ENCODE data around the gene TCHP.
"Not testable (repeated sequence)": the region's sequence is repeated elsewhere in the genome, so short reads cannot be mapped to it uniquely, and the experiment has no call there.

TCHP gene

DNA sequence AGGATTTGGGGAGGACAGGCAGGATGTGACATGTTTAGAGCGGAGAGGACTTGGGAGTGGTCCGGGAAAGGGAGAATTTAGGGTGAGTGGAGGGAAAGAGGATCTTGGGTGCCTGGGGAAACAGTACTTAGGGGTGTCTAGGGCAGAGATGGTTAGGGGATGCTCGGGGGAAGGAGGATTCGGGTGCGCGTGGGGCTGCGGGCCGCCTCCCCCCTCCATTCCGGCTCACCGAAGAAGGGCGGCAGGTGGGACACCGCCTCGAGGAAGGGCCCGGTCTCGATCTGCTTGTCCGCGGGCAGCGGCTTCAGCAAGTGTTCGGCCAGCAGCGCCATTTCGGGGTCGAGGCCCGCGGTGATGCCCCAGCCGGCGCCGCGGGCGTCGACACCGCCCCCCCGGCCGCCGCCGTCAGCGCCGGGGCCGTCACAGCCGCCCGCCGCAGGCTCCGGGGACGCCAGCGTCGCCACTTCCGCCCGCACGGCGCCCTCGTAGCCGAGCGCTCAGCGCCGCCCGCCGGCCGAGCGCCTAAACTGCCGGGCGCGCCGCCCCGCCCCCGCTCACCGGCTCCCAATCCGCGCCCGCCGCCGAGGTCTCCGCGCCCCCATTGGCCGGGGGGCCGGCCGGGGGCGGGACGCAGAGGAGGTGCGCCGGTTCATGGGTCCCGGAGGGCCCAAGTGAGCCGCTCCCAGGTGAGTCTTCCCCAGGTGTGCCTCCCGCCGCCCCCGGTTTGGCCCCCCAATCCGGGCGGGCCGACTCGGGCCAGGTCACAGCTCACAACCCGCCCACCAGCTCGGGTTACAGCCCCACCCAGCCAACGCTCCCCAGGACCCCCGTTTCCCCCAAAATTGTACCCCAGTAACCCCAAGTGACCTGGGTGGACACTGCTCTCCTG, 19.8 kb upstream of the TCHP start, which contains the start of gene GLTP:
GLTP (minus strand) TSS at position 499 of the 889 bp plus-strand sequence; CDS start at position 332, 167 bp downstream.
- FAIRE-seq, result no peak

DNA sequence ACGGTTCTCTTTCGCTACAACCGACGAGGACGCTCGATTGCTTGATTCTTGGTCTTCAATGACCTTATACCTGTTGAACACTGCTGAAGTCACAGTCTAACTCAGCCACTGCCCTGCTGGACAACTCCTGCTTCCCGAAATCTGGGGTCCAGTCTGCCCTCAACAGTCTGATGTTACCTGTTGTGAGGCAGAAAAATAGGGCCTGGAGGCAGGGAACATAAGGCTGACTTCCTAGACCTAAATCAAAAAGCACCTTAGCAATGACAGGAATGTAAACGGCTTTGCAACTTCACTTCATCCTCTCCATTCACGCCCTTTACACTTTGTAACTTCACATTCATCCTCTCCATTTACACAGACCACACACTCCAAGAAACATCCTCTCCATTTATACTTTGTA, 19.1 kb upstream of the TCHP start:
- no peak for FAIRE-seq

DNA sequence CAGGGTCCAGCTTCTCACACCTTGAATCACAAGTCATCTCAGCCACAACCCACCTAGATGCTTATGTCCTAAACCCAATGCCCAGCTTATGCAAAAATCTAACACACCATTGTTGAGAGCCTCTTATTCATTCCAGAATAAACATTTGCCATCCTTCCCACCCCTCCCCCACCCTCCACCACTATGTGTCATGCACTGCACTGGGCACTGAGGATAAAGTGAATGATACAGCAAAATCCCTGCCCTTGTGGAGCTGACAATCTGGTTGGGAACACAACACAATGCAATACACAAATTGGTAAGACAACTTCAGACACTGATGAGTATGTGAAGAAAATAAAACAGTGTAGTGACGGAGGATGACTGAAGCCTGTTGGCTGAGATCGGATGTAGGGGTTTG, 18.3 kb upstream of the TCHP start:
- no peak for FAIRE-seq

DNA sequence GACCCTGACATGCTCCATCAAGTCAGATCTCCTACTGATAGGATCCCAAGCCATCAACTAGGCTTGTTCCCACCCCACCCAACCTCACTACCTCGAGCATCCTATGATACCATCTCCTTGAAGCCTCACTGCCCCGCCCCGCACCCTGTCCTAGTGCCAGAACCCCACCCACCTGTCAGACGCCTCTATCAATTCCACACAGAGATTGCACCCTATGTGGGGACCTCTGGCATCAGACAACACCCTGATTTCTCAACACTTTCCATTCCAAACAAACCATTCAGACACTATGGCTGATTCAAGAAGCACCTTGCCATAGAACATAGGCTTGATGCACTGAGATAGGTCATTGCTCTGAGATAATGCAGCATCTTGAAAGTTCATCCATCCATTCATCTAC, 16.6 kb upstream of the TCHP start:
- no peak for FAIRE-seq

DNA sequence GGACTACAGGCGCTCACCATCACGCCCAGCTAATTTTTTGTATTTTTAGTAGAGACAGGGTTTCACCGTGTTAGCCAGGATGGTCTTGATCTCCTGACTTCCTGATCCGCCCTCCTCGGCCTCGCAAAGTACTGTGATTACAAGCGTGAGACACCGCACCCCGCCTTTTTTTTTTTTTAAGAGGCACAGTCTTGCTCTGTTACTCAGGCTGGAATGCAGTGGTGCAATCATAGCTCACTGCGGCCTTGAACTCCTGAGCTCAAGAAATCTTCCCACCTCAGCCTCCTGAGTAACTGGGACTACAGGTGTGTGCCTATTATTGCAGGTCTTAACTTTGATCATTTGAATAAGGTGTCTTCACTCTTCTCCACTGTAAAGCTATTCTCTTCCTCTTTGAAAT, 14.5 kb upstream of the TCHP start:
- FAIRE-seq, result no peak

DNA sequence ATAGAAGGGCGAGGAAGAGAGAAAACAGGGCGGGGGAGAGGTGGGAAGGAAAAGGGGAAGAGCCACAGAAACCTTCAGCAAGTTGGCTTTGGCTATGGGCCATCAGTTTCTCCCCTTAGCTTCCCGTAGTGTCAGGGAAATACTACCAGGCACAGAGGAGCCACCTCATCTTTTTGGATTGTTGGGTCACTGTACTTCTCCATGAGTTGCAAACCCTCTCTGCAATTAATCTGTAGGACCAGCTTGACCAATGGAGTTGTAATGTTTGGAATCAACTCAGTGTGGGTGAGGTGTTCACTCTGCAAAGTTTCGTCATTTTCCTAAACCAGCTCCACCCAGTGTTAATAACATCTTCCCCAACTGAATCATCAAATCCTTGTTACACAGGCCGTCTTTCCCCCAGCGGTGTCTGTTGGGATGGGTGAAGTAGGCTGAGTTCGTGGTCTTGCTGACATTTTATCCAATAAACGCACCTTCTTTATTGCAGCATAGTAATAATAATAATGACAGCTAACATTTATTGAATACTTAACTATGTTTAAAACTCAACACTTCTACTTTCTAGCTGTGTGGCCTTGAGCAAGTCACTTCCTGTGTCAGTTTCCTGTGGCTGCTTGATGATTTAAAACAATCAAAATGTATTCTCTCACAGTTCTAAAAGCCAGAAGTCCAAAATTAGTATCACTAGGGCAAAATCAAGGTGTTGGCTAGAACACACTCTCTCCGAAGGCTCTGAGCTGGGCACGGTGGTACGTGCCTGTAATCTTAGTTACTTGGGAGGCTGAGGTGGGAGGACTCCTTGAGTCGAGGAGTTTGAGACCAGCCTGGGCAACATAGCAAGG, 11.7 kb upstream of the TCHP start:
- FAIRE-seq, result no peak

DNA sequence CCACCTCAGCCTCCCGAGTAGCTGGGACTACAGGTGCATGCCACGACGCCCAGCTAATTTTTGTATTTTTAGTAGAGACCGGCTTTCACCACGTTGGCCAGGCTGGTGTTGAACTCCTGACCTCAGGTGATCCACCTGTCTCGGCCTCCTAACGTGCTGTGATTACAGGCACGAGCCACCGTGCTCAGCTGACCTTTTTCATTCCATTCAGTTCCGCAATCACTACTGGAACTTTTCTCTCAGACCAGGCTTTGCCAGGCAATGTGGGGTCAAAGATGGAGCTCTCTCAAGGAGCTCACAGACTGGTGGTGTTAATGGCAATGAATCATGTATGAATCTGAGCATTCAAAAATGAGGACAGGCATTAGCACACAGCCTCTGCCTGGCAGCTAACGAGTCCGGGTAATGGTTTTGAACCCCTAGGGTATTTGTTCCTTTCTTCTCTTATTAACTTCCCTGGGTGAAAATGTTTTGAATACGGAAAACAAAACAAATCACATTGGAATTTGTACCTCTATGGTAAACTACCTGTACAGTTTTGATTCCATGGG, 9.4 kb upstream of the TCHP start:
- no peak for FAIRE-seq

DNA sequence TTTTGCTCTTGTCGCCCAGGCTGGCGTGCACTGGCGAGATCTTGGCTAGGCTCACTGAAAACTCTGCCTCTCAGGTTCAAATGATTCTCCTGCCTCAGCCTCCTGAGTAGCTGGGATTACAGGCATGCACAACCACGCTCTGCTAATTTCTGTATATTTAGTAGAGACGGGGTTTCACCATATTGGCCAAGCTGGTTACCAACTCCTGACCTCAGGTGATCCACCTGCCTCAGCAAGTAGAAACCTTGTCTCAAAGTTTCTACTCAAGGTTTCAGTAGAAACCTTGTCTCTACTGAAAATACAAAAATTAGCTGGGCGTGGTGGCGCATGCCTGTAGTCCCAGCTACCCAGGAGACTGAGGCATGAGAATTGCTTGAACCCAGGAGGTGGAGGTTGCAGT, 8.3 kb upstream of the TCHP start:
- FAIRE-seq, result not testable (repeated sequence)

DNA sequence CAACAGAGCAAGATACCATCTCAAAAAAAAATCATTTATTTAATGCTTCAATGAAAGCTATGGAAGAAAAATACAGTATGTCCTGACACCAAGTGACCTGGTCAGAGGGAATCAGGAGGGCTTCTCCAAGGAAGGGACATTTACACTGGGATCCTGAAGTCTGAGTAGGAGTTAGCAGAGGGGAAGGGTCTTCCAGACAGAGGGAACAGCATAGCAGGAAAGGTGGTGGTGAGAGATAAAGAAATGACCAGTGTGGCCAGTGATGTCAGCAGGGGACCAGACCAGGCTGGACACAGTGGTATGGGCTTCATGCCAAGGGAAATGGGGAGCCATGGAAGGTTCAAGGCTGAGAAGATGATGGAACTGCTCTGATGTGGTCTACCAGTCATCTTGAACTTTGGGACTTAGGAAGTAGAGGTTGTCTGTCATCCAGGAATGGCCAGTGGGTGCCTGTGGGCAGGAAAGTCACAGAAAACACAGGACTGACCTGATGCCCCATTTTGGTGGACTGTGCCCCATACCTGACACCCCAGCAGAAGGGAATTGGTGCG, 7.8 kb upstream of the TCHP start:
- no peak for FAIRE-seq

DNA sequence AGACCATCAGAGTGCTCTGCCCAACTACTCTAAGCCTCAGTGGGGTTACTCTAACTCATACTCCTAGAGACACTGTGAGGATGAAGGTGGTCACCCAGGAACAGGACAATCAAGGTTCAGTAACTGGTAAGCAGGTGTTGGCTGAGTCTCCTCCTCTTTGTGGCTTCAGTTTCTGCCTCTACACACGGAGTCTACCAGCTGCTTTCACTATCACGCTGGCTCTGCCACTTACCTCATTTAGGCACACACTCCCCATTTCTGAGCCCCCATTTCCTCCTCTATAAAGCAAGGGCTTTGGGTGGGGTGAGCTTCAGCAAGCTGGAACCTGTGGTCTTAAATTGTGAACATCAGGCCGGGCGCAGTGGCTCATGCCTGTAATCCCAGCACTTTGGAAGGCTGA, 7.3 kb upstream of the TCHP start:
- no peak for FAIRE-seq

DNA sequence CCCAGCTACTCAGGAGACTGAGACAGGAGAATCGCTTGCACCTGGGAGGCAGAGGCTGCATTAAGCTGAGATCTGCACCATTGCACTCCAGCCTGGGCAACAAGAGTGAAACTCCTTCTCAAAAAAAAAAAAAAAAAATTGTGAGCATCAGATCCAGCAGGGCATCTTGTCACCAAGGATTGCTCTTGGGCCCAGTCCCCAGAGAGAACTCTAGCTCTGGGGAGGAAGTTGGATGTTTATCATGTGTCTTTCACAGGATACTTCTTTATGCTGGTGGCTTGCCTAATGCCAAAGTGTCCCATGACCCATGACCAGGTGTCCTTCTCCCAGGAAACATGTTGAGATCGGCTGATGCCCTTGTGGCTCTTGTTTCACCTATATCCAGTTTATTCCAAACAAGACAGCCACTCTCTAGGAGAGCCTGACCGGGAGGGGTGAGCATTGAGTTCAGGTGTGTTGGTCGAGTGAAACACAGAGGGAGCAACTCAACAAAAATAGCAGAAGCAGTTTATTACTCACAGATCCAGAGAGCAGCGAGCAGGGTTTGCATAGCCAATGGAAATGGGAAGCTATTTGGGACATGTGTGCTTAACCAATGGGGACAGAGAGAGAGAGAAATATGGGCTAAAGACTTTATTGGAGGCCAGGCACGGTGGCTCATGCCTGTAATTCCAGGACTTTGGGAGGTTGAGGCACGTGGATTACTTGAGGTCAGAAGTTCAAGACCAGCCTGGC, 6.6 kb upstream of the TCHP start:
- no peak for FAIRE-seq

DNA sequence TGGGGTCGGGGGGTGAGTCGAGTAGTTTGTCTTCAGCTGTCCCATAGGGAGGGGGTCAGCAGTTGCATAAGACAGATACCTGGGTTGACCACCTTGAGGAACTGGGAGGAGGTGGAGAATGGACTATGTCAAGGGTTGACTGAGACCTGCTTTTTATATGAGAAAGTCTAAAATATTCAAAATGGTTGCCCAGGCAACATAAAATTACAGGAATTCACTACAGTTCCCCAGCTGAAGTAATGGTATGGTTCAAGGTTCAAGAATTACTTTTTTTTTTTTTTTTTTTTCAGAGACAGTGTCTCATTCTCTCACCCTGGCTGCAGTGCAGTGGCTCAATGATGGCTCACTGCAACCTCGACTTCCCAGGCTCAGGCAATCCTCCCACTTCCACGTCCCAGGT, 5.1 kb upstream of the TCHP start:
- no peak for FAIRE-seq

DNA sequence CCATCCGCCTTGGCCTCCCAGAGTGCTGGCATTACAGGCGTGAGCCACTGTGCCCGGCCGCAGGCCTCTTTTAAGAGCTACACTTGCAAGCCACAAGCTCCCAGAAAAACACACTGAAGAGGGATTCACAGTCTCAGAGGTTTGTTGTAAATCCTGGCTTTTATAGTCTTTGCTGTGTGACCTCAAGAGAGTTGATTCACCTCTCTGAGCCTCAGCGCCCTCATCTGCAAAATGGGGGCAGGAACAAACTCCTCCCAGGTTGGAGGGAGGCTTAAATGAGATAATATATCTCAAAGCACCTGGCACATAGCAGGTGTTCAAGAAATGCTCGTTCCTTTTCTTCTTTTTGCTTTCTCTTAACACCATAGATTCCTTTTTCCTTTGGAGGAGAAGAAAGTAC, 3.9 kb upstream of the TCHP start:
- no peak for FAIRE-seq

DNA sequence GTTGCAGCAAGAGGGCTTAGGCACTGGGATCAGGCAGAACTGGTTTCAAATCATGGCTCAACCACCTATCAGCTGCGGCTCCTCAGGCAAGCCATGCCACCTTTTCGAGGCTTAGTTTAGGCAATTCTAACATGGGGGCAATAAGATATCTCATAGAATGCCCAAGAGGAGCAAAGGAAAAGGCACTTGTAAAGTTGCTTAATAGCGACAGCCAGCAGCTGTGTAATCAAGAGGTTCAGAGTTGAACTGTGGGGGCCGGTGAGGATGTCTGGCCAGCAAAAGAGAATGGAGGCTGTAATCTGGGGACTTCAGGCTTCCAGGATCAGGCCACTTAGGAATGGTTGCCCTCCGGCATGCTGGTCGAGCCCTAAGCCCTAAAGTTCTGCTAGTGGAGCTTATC, 3.0 kb upstream of the TCHP start:
- FAIRE-seq, result no peak

DNA sequence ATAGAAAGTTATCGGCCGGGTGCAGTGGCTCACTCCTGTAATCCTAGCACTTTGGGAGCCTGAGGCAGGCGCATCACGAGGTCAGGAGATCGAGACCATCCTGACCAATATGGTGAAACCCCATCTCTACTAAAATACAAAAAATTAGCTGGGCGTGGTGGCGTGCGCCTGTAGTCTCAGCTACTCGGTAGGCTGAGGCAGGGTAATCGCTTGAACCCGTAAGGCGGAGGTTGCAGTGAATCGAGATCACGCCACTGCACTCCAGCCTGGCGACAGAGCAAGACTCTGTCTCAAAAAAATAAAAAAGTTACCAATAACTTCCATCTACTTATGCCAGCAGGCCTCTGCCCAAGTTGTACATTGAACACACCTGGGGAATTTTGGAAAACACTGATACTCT, 729 bp upstream of the TCHP start:
- FAIRE-seq, result not testable (repeated sequence)

DNA sequence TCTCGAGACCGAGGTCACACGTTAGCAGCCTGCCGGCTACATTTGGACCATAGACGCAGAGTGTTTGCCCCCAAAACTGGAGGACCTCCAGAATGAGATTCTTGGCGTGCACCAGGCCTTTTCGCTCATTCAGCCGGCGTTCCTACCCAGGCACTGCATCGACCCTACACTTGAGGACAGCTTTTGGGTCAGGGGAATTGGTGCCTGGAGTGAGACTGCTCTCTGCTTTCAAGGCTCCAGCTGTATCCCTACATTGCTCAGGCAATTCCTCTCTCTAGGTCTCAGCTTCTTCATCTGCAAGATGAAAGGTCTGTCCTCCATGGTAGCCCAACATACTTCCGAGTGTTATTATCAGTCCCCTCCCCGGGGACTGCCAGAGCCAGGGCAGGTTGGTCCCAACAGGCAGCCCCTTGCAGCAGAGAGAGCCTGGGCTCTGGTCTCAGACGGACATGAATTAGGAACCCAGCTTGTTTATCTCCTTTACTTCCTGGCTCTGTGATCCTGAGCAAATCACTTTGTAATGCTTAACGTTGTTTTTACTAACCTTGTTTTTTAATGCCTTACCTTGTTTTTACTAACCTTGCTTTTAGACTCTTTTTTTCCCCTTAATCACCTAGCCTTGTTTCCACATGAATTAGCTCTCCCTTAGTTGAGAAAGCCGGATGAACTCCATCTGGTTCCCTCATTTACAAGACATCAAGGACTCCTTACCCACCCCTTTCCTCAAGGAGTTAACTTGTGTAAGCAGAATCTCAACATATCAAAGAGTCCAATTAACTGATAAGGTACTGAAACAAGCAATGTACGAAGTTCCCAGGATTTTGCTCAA, 892 bp downstream of the TCHP start:
- no peak for FAIRE-seq

DNA sequence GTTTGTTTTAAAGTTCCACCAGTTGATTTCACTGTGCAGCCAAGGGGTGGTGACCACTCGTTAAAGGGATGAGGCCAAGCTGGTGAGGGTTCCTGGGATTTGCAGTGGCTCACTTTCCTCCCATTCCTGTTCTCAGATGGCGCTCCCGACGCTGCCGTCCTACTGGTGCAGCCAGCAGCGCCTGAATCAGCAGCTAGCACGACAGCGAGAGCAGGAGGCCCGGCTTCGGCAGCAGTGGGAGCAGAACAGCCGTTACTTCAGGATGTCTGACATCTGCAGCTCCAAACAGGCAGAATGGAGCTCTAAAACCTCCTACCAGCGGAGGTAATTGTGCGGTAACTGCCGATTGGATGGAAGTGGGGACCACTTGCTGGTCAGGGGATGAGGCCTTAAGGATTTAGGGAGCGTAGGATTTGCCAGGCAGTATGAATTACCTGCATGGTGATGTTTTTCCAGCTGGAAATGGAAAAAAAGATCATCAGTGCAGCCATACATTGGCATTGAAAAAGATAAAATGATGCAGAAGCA, 2.9 kb downstream of the TCHP start:
- FAIRE-seq, result no peak

DNA sequence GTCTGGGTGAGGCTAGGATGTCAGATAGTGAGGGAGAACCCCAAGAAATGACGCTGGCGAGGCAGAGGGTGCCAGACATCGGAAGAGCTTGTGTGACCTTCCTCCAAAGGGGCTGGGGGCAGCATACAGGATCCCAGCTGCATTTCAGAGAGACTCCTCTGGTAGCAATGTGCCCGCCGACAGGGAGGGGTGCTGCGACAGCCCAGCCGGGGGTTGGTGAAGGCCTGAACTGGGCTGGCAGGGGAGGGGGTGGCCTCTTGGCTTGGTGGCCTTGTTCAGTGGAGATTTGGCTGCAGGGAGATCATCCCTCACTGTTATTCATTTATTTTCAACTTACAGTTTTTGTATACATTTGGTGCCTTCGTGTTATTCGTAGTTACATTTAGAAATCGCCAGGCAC, 5.2 kb downstream of the TCHP start:
- no peak for FAIRE-seq

DNA sequence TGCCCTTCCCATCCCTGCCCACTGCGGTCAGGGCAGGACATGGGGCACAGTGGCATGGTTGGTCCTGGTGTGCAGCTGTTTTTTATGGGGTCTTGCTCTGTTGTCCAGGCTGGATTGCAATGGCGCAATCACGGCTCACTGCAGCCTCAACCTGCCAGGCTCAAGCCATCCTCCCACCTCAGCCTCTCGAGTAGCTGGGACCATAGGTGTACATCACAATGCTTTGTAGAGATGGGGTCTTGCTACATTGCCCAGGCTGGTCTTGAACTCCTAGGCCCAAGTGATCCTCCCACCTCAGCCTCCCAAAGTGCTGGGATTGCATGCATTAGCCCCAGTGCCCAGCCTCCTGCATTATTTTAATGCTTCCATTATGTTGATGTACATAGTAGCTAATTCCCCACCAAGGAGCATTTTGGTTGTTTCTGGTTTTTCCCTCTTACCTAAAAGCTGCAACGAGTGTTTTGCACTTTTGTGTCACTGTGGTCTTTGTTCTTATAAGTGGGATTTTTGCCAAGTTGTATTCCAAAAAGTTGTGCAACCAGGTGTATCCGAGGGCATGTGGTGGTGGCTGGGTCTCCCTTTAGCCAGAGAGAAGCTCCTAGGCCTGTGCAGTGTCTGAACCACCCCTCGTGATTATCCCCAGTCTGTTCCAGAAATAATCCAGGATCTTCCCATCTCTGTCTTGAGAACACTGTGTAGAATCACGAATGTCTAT, 10.3 kb downstream of the TCHP start:
- no peak for FAIRE-seq

DNA sequence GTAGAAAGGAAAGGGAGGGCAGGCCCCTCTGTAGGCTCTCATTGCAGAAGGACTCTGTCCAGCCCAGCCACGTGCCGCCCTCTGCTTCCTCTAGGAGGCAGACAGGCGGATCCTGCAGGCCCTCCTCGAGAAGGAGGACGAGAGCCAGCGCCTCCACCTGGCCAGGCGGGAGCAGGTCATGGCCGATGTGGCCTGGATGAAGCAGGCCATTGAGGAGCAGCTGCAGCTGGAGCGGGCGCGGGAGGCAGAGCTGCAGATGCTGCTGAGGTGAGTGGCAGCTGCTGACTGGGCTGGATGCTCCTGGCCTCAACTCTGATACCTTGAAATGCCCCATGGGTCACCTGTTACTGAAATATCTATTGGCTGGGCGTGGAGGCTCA, 10.9 kb downstream of the TCHP start:
- no peak for FAIRE-seq

DNA sequence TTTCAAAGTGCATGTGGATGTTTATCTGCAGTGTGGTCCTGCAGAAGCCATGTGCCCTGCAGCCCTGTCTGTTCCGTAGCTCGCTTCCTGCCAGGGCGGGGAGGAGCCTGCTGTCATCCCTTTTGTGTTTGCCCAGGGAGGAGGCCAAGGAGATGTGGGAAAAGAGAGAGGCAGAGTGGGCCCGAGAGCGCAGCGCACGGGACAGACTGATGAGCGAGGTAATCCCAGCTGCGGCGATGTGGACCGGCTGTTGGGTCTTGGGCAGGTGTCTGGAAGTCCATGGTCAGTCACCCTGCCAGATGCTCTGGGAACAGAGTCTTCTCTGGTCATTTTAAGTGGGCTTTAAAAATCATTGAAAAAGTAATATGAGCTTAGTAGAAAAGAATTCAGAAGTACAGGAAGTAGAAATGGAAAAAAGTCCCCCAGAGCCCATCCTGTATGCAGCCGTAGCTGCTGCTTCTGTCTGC, 12.8 kb downstream of the TCHP start:
- FAIRE-seq, result no peak
